HepG2 (cell line): ENCODE data around the gene KIF13A. TPM values are rescaled to one million over a fixed set of nuclear protein-coding genes. Genes with fewer than 3 reads are reported as not detected.
A peak's percentile ranks its signal among the peaks of the same experiment; 100 is the strongest.

ENCODE experiments used
- AKAP8 ChIP-seq: sonication (generic); formaldehyde crosslinking; IDR thresholded peaks from 2 replicates; pipeline ENCODE4 v1.5.1; 2020; ENCODE audit warnings: mild to moderate bottlenecking, missing genetic modification reagents
- CBX1 ChIP-seq: IDR thresholded peaks from one replicate; pipeline ENCODE4 v1.6.1; 2016; ENCODE audit warnings: antibody characterized with exemption, low read depth
- CEBPG ChIP-seq: IDR thresholded peaks from 2 replicates; pipeline ENCODE4 v1.6.1; 2016
- CENPT ChIP-seq: sonication (generic); formaldehyde crosslinking; IDR thresholded peaks from 2 replicates; pipeline ENCODE4 v1.8.0; 2022; ENCODE audit warnings: low read depth, mild to moderate bottlenecking, moderate library complexity, missing genetic modification reagents
- CENPX ChIP-seq: sonication (generic); formaldehyde crosslinking; IDR thresholded peaks from 2 replicates; pipeline ENCODE4 v1.9.0; 2021; ENCODE audit warnings: mild to moderate bottlenecking, missing genetic modification reagents, moderate library complexity
- DNMT1 ChIP-seq: sonication (generic); formaldehyde crosslinking; IDR thresholded peaks from 2 replicates; pipeline ENCODE4 v1.5.1; 2020; ENCODE audit warnings: mild to moderate bottlenecking, missing genetic modification reagents
- ESRRA ChIP-seq: sonication (generic); formaldehyde crosslinking; IDR thresholded peaks from 2 replicates; pipeline ENCODE4 v1.5.1; 2020; ENCODE audit warnings: mild to moderate bottlenecking, low read depth, missing genetic modification reagents
- GMEB1 ChIP-seq: sonication (generic); formaldehyde crosslinking; IDR thresholded peaks from 2 replicates; pipeline ENCODE4 v1.5.1; 2020; ENCODE audit warnings: missing genetic modification reagents, mild to moderate bottlenecking, borderline replicate concordance
- LCORL ChIP-seq, 2 experiments: fragments of 450-650 bp in 1 of 2; sonication (generic) in 1 of 2; formaldehyde crosslinking in 1 of 2; IDR thresholded peaks; 2 replicates each; pipeline versions ENCODE4 v1.5.0 to v1.6.1; 2017 to 2020; ENCODE audit warnings: antibody characterized with exemption in 1 of 2, missing genetic modification reagents in 1 of 2
- MBD4 ChIP-seq: IDR thresholded peaks from 2 replicates; pipeline ENCODE4 v1.6.1; 2012; ENCODE audit warnings: low read length, inconsistent platforms, borderline replicate concordance
- MZF1 ChIP-seq: sonication (generic); formaldehyde crosslinking; IDR thresholded peaks from 2 replicates; pipeline ENCODE4 v1.8.1; 2023; ENCODE audit warnings: mild to moderate bottlenecking, missing genetic modification reagents, borderline replicate concordance
- NFATC3 ChIP-seq: sonication (generic); formaldehyde crosslinking; IDR thresholded peaks from 2 replicates; pipeline ENCODE4 v1.5.1; 2020; ENCODE audit warnings: mild to moderate bottlenecking, missing genetic modification reagents
- NR2F1 ChIP-seq, 2 experiments: fragments of 450-650 bp in 1 of 2; formaldehyde crosslinking in 1 of 2; IDR thresholded peaks; 2 replicates each; pipeline versions ENCODE4 v1.5.0 to v1.6.1; 2016 to 2020; ENCODE audit warnings: mild to moderate bottlenecking in 1 of 2, missing compliant biosample characterization in 1 of 2, missing genetic modification reagents in 1 of 2, moderate library complexity in 1 of 2
- PHF21A ChIP-seq: sonication (generic); formaldehyde crosslinking; IDR thresholded peaks from 2 replicates; pipeline ENCODE4 v1.5.0; 2020; ENCODE audit warnings: mild to moderate bottlenecking, missing genetic modification reagents
- POLR2AphosphoS5 ChIP-seq: IDR thresholded peaks from 2 replicates; pipeline ENCODE4 v1.6.1; 2012; ENCODE audit warnings: low read depth, low read length
- SMARCC2 ChIP-seq: fragments of 450-650 bp; IDR thresholded peaks from 2 replicates; pipeline ENCODE4 v1.6.1; 2017; ENCODE audit warnings: antibody characterized with exemption, mild to moderate bottlenecking
- SOX5 ChIP-seq: IDR thresholded peaks from 2 replicates; pipeline ENCODE4 v1.6.1; 2016; ENCODE audit warnings: borderline replicate concordance
- SP1 ChIP-seq, 2 experiments: fragments of 450-650 bp in 1 of 2; sonication (generic) in 1 of 2; formaldehyde crosslinking in 1 of 2; IDR thresholded peaks; 2 replicates each; pipeline versions ENCODE4 v1.4.0 to v1.6.1; 2016 to 2020; ENCODE audit warnings: missing genetic modification reagents in 1 of 2
- SPEN ChIP-seq: sonication (generic); formaldehyde crosslinking; IDR thresholded peaks from 2 replicates; pipeline ENCODE4 v1.5.1; 2020; ENCODE audit warnings: low read depth, mild to moderate bottlenecking, missing genetic modification reagents
- TBP ChIP-seq: sonication (generic); formaldehyde crosslinking; IDR thresholded peaks from 2 replicates; pipeline ENCODE4 v1.5.0; 2020; ENCODE audit warnings: missing genetic modification reagents
- TMF1 ChIP-seq: sonication (generic); formaldehyde crosslinking; IDR thresholded peaks from 2 replicates; pipeline ENCODE4 v1.8.1; 2022; ENCODE audit warnings: low read depth, missing genetic modification reagents
- ZBTB3 ChIP-seq: sonication (generic); formaldehyde crosslinking; IDR thresholded peaks from 2 replicates; pipeline ENCODE4 v1.4.0; 2020; ENCODE audit warnings: low read depth, mild to moderate bottlenecking, moderate library complexity, missing genetic modification reagents, borderline replicate concordance
- ZBTB7B ChIP-seq: sonication (generic); formaldehyde crosslinking; IDR thresholded peaks from 2 replicates; pipeline ENCODE4 v1.4.0; 2020; ENCODE audit warnings: missing genetic modification reagents
- ZNF335 ChIP-seq: sonication (generic); formaldehyde crosslinking; IDR thresholded peaks from 2 replicates; pipeline ENCODE4 v1.4.0; 2020; ENCODE audit warnings: missing genetic modification reagents
- ZNF605 ChIP-seq: sonication (generic); formaldehyde crosslinking; IDR thresholded peaks from 2 replicates; pipeline ENCODE4 v1.8.0; 2022; ENCODE audit warnings: mild to moderate bottlenecking, missing genetic modification reagents
- ZNF746 ChIP-seq: sonication (generic); formaldehyde crosslinking; IDR thresholded peaks from 2 replicates; pipeline ENCODE4 v1.8.0; 2022; ENCODE audit warnings: mild to moderate bottlenecking, missing genetic modification reagents
- ZNF782 ChIP-seq: sonication (generic); formaldehyde crosslinking; IDR thresholded peaks from 2 replicates; pipeline ENCODE4 v1.4.0; 2020; ENCODE audit warnings: missing genetic modification reagents, mild to moderate bottlenecking, borderline replicate concordance
- polyA plus RNA-seq, 8 experiments: library from polyadenylated mRNA; depleted of rRNA in 3 of 8; stranded (reverse) in 7 of 8; unstranded in 1 of 8; fragments of >200 nt; fragmentation: Illumina TruSeq in 4 of 8; extraction: Trizol in 4 of 8; gene quantifications; 2 replicates each; pipeline versions ENCODE4 v1.2.1 to v1.2.3, GENCODE V29; 2011 to 2016; ENCODE audit warnings: low read depth in 4 of 8, missing spikeins in 1 of 8, mixed read lengths in 1 of 8; ENCODE audit not compliant: insufficient read depth in 1 of 8
- total RNA-seq, 5 experiments: library from RNA; depleted of rRNA; stranded (reverse); fragments of >200 nt; fragmentation: Illumina TruSeq; extraction: Trizol; gene quantifications; 2 replicates each; pipeline ENCODE4 v1.2.3, GENCODE V29; 2016; ENCODE audit warnings: low read depth in 1 of 5
- TF ChIP-seq, protein P1 (sequence below): sonication (generic); formaldehyde crosslinking; IDR thresholded peaks from 2 replicates; pipeline ENCODE4 v1.4.0; 2020; ENCODE audit warnings: missing genetic modification reagents
- TF ChIP-seq, protein P2 (sequence below): sonication (generic); formaldehyde crosslinking; IDR thresholded peaks from 2 replicates; pipeline ENCODE4 v1.5.1; 2020; ENCODE audit warnings: mild to moderate bottlenecking, missing genetic modification reagents, moderate library complexity

Gene KIF13A
- total and polyA plus RNA-seq, 2 of the 13 experiments (the other 11 are each of a cell fraction or from before 2014, with no cell fraction given): 21.1 to 37.2 TPM

DNA sequence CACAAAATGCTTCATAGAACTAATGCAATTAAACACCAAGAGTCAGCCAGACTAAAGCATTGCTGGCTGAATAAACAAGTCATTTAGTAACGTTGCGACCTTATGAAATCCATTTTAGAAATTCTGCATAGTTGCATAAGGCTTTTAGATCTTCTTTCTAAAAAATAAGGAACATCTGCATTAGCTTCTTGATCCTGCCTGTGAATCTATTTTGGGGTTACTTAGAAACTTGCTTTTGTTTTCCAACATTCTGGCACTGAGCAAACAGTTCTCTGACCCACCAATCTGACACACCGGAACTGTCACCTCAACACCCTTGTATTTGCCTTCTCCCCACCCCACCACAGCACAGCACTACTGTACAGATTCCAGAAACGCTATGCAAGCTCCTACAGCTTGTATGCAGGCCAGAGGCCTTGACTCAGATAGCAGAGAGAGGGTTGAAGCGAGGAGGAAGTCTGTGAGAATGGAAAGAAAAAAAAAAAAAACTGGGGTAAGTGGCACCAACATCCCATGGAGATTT is 55.0 kb downstream of the KIF13A start (continued):
- TF ChIP-seq, protein P1, sequence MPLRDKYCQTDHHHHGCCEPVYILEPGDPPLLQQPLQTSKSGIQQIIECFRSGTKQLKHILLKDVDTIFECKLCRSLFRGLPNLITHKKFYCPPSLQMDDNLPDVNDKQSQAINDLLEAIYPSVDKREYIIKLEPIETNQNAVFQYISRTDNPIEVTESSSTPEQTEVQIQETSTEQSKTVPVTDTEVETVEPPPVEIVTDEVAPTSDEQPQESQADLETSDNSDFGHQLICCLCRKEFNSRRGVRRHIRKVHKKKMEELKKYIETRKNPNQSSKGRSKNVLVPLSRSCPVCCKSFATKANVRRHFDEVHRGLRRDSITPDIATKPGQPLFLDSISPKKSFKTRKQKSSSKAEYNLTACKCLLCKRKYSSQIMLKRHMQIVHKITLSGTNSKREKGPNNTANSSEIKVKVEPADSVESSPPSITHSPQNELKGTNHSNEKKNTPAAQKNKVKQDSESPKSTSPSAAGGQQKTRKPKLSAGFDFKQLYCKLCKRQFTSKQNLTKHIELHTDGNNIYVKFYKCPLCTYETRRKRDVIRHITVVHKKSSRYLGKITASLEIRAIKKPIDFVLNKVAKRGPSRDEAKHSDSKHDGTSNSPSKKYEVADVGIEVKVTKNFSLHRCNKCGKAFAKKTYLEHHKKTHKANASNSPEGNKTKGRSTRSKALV (CRISPR knock-in tag): no peak
- TF ChIP-seq, protein P2, sequence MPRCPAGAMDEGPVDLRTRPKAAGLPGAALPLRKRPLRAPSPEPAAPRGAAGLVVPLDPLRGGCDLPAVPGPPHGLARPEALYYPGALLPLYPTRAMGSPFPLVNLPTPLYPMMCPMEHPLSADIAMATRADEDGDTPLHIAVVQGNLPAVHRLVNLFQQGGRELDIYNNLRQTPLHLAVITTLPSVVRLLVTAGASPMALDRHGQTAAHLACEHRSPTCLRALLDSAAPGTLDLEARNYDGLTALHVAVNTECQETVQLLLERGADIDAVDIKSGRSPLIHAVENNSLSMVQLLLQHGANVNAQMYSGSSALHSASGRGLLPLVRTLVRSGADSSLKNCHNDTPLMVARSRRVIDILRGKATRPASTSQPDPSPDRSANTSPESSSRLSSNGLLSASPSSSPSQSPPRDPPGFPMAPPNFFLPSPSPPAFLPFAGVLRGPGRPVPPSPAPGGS (CRISPR knock-in tag): no peak
- peak; percentile 69 for TF ChIP-seq CEBPG (CRISPR knock-in tag)
- TF ChIP-seq NFATC3 (CRISPR knock-in tag): no peak
- no peak for TF ChIP-seq ZBTB3 (CRISPR knock-in tag)
- TF ChIP-seq CBX1: peak; percentile 77
- TF ChIP-seq MBD4: peak; percentile 80; the same call in 1 of the 2 replicates
- TF ChIP-seq ZNF746: no peak
- TF ChIP-seq ZNF605 (CRISPR knock-in tag): no peak
- no peak for TF ChIP-seq ESRRA
- TF ChIP-seq DNMT1 (CRISPR knock-in tag): no peak
- TF ChIP-seq SPEN (CRISPR knock-in tag): peak; percentile 48; the same call in 1 of the 2 replicates
- TF ChIP-seq CENPT (CRISPR knock-in tag): no peak
- no peak for TF ChIP-seq SMARCC2
- TF ChIP-seq TBP (CRISPR knock-in tag): no peak
- no peak for TF ChIP-seq MZF1 (CRISPR knock-in tag)
- peak in 1 of 2 experiments; percentile 67; a peak in 3 of 4 replicates for TF ChIP-seq NR2F1 (CRISPR knock-in tag; IDR thresholded peaks at IDR 0.05)
- TF ChIP-seq LCORL (IDR thresholded peaks at IDR 0.05): no peak
- TF ChIP-seq LCORL (CRISPR knock-in tag; IDR thresholded peaks at IDR 0.05): peak; percentile 96
- no peak for TF ChIP-seq POLR2AphosphoS5
- TF ChIP-seq SOX5 (CRISPR knock-in tag): peak; percentile 94
- TF ChIP-seq AKAP8 (CRISPR knock-in tag): no peak
- no peak for TF ChIP-seq TMF1 (CRISPR knock-in tag)
- TF ChIP-seq ZBTB7B: peak; percentile 81; the same call in 1 of the 2 replicates
- TF ChIP-seq CENPX: no peak
- TF ChIP-seq PHF21A (CRISPR knock-in tag): peak; percentile 91
- TF ChIP-seq SP1 (IDR thresholded peaks at IDR 0.05): no peak
- TF ChIP-seq SP1 (CRISPR knock-in tag; IDR thresholded peaks at IDR 0.05): no peak
- TF ChIP-seq ZNF335: 0 out of 2 replicates have a peak, but pooled peaks have one; percentile 33
- no peak for TF ChIP-seq GMEB1
- no peak for TF ChIP-seq ZNF782 (CRISPR knock-in tag)
